ENCODE measurements around the gene HAT1. TPM values are rescaled to one million over a fixed set of nuclear protein-coding genes. Genes with fewer than 3 reads are reported as not detected.

HAT1 gene
- total and polyA plus RNA-seq, 10 donors = 22.1 to 41.9 (median 34.7) TPM

- intact Hi-C loops (cut with DNase I; ENCODE audit: low total_unique reads) = no loop called here
- H3K9me3 ChIP-seq = no peaks in the 10 kb centered on the region
- WGBS, 5 donors = 94 to 99% (median 97%) methylated on average over 8 of the region's 8 CpGs
- H3K4me1 ChIP-seq = peaks cover 0 to 4% (median 0%) of the 10 kb centered on the region in 6 donors
- no peaks in the 10 kb centered on the region for H3K27me3 ChIP-seq (replicated peaks in 1 of 7)
- DNase-seq = no peak
- no peak overlapping the region for H3K27ac ChIP-seq
- H3K36me3 ChIP-seq = peaks cover 0 to 65% (median 31%) of the 10 kb centered on the region in 6 donors
- H3K4me3 ChIP-seq = no peak overlapping the region
- no peak for TF ChIP-seq POLR2AphosphoS5 (IDR thresholded peaks at IDR 0.05)
- TF ChIP-seq CTCF (IDR thresholded peaks at IDR 0.05 in 8 of 11, conservative IDR thresholded peaks at IDR 0.05 in 3 of 11) = no peak
- no peak for TF ChIP-seq POLR2A (IDR thresholded peaks at IDR 0.05)
Measured at GRCh38 chr2:171966235-171966634, 44.0 kb downstream of the HAT1 start.

DNA sequence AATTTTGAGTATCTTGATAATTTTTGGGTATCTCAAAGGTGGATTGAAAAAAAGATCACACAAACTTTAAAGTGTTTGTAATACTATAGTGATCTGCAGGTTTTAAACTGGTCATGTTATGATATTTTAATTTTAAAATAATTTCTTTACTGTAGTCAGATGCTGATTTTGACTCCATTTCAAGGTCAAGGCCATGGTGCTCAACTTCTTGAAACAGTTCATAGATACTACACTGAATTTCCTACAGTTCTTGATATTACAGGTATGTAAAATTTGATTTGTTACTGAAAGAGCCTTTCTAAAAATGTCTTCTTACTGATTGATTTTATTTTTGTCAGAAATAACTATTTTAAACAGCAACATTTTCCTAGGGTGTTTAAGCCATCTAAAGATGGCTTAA lies 44.4 kb downstream of the HAT1 start:
- Histone ChIP-seq H3K9me3 (no peaks in the 10 kb centered on the region), H3K4me3 (no peak overlapping the region), H3K27me3 (replicated peaks in 1 of 7) (no peaks in the 10 kb centered on the region), H3K4me1 (peaks cover 0 to 4% (median 0%) of the 10 kb centered on the region in 6 donors), H3K36me3 (peaks cover 0 to 69% (median 31%) of the 10 kb centered on the region in 6 donors), H3K27ac (no peak overlapping the region)
- TF ChIP-seq CTCF (IDR thresholded peaks at IDR 0.05 in 8 of 11, conservative IDR thresholded peaks at IDR 0.05 in 3 of 11) (no peak), POLR2AphosphoS5 (IDR thresholded peaks at IDR 0.05) (no peak), POLR2A (IDR thresholded peaks at IDR 0.05) (no peak)
- no peak for DNase-seq
- intact Hi-C loops (cut with DNase I; ENCODE audit: low total_unique reads) = no loop called here

GRCh38 chr2:171968509-171968908 lies 46.2 kb downstream of the HAT1 start:
- Histone ChIP-seq H3K27me3 (replicated peaks in 1 of 7) (no peaks in the 10 kb centered on the region), H3K4me1 (peaks cover 0 to 4% (median 0%) of the 10 kb centered on the region in 6 donors), H3K36me3 (peaks cover 0 to 82% (median 31%) of the 10 kb centered on the region in 6 donors), H3K4me3 (no peak overlapping the region), H3K27ac (no peak overlapping the region), H3K9me3 (no peaks in the 10 kb centered on the region)
- intact Hi-C loops (cut with DNase I; ENCODE audit: low total_unique reads) = no loop called here
- TF ChIP-seq POLR2AphosphoS5 (IDR thresholded peaks at IDR 0.05) (no peak), CTCF (IDR thresholded peaks at IDR 0.05 in 8 of 11, conservative IDR thresholded peaks at IDR 0.05 in 3 of 11) (no peak)
- no peak for DNase-seq

GRCh38 chr2:171972329-171972982 lies 50.2 kb downstream of the HAT1 start:
- peaks cover 0 to 90% (median 19%) of the 10 kb centered on the region in 6 donors for H3K36me3 ChIP-seq
- H3K9me3 ChIP-seq = no peaks in the 10 kb centered on the region
- intact Hi-C loops (cut with DNase I; ENCODE audit: low total_unique reads) = no loop called here
- no peaks in the 10 kb centered on the region for H3K27me3 ChIP-seq (replicated peaks in 1 of 7)
- 93 to 100% (median 98%) methylated on average over 2 of the region's 2 CpGs for WGBS, 5 donors
- no peak for DNase-seq
- TF ChIP-seq POLR2AphosphoS5 (IDR thresholded peaks at IDR 0.05) (no peak), CTCF (IDR thresholded peaks at IDR 0.05 in 8 of 11, conservative IDR thresholded peaks at IDR 0.05 in 3 of 11) (no peak), POLR2A (IDR thresholded peaks at IDR 0.05) (no peak)
- H3K4me1 ChIP-seq = no peaks in the 10 kb centered on the region
- H3K27ac ChIP-seq = no peak overlapping the region
- H3K4me3 ChIP-seq = no peak overlapping the region
